ENCODE results near the gene PNPLA2. TPM values are rescaled to one million over a fixed set of nuclear protein-coding genes. Genes with fewer than 3 reads are reported as not detected.

The PNPLA2 gene
- total and polyA plus RNA-seq, 2 of the 8 experiments (the other 6 are each of a cell fraction or from before 2014, with no cell fraction given) = 30.9 to 62.1 TPM

DNA sequence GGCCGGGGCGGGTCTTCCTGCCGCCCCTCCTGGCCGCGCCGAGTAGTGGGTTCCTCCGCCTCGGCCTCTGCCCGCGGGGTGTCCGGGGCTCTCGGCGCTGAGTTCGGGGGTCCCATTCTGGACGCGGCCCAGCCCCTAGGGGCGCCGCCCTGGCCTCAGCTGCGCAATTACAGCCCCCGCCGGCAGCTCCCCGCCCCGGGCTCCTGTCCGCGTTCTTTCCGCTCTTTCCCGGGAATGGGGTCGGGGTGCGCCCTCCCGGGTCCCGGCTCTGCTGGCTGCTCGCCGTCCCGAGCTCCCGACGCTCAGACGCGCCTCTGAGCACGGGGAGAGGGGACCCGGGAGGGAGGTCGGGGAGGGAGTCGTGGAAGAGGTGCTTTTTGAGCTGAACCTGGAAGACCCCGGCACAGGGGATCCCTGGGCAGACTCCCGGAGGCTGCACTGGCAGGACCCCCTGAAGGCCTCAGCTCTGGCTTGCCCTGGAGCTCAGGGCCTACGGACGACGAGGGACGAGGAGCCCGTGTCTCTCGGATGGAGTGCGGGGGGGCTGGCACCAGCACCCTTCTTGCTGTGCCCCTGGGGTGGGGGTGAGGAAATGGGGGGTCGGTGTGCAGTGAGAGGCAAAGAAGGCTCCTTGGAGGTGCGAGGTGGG lies 24.5 kb downstream of the PNPLA2 start:
- ChIA-PET POLR2A (ENCODE audit: partially characterized antibody) (interaction anchor here (0.6 to 40.4 kb wide), 18 partner anchors 14 to 480 kb away, joined by 3 to 1917 read pairs (median 4); partner anchors contain the start of genes CD151, CEND1, CHID1 and CRACR2B), CTCF (ENCODE audit: partially characterized antibody) (interaction anchor here (0.6 to 6.7 kb wide), 13 partner anchors 11 to 1422 kb away, joined by 3 to 74 read pairs (median 4); partner anchors contain the start of genes CD151 and PNPLA2)
- H2BK20ac ChIP-seq (ENCODE audit: low read length) = no peak overlapping the region

More for the DNA sequence above, 24.5 kb downstream of the PNPLA2 start:
- FAIRE-seq (no peak), DNase-seq (ENCODE audit: low read depth in 1 of 2, low spot score in 2 of 2) (no peak)
- Histone ChIP-seq H3K14ac (ENCODE audit: insufficient read length) (no peak overlapping the region), H3K18ac (ENCODE audit: extremely low read depth, low read length) (peak overlapping the region; percentile 90), H2BK5ac (ENCODE audit: low read depth, low read length) (peak overlapping the region; percentile 92; the same call in 1 of the 2 replicates), H3K4me3 (ENCODE audit: extremely low read depth in 1 of 4, insufficient read depth in 2 of 4, low read depth in 3 of 4, low read length in 4 of 4) (peak overlapping the region; percentile 71 to 96 (median 74)), H3K23ac (ENCODE audit: insufficient read length) (no peak overlapping the region), H3K23me2 (ENCODE audit: low read depth, low read length) (peaks cover 21% of the 10 kb centered on the region; the same call in 1 of the 2 replicates), H3K4me2 (ENCODE audit: insufficient read depth in 1 of 2, low read depth in 2 of 2, low read length in 2 of 2) (peak overlapping the region; percentile 87), H2BK12ac (ENCODE audit: low read depth, low read length) (peak overlapping the region; percentile 92; the same call in 1 of the 2 replicates), H2BK120ac (replicated peaks; ENCODE audit: low read depth, low read length) (no peak overlapping the region), H3K9ac (replicated peaks in 1 of 4; ENCODE audit: extremely low read depth in 1 of 4, low read depth in 3 of 4, low read length in 3 of 4) (peak overlapping the region; percentile 42 to 83 (median 52); a peak in 6 of 7 replicates), H3K79me1 (ENCODE audit: low read depth, low read length) (peaks cover 9% of the 10 kb centered on the region; the same call in 1 of the 2 replicates), H3K27me3 (replicated peaks in 1 of 4; ENCODE audit: control insufficient read depth in 3 of 4, extremely low read depth in 1 of 4, insufficient read depth in 3 of 4, low read length in 3 of 4) (no peaks in the 10 kb centered on the region; a peak in 2 of 7 replicates), H2BK15ac (ENCODE audit: low read length) (no peak overlapping the region), H3K79me2 (ENCODE audit: control insufficient read depth in 1 of 2, insufficient read depth in 2 of 2, low read length in 2 of 2) (peaks cover 0 to 27% of the 10 kb centered on the region in 2 experiments; a peak in 2 of 4 replicates), H4K5ac (ENCODE audit: insufficient read length, low read depth, low read length) (no peak overlapping the region), H3K27ac (ENCODE audit: low read depth, low read length) (no peak overlapping the region; the same call in 1 of the 2 replicates), H2AK5ac (ENCODE audit: low read depth, low read length) (peak overlapping the region; percentile 39; the same call in 1 of the 2 replicates), H4K20me1 (replicated peaks in 1 of 2; ENCODE audit: control insufficient read depth in 1 of 2, insufficient read depth in 2 of 2, low read length in 2 of 2) (peaks cover 7 to 31% of the 10 kb centered on the region in 2 experiments), H4K8ac (ENCODE audit: extremely low read depth, insufficient read depth, low read length) (no peak overlapping the region), H3K4ac (replicated peaks; ENCODE audit: insufficient read length, low read depth, low read length) (no peak overlapping the region), H2AFZ (ENCODE audit: low read length) (no peak overlapping the region), H4K91ac (replicated peaks; ENCODE audit: insufficient read length, low read length) (no peak overlapping the region), H3K56ac (replicated peaks; ENCODE audit: insufficient read length, low read depth, low read length) (peak overlapping the region; percentile 32), H3K9me3 (ENCODE audit: insufficient read depth in 2 of 2, low read depth in 1 of 2, low read length in 1 of 2) (no peaks in the 10 kb centered on the region), H3K4me1 (replicated peaks in 1 of 4; ENCODE audit: control insufficient read depth in 3 of 4, insufficient read depth in 4 of 4, low read length in 3 of 4) (peaks cover 0 to 38% (median 24%) of the 10 kb centered on the region in 4 experiments; a peak in 6 of 7 replicates), H3K36me3 (ENCODE audit: control insufficient read depth in 2 of 4, insufficient read depth in 4 of 4, low read length in 3 of 4) (peaks cover 10 to 20% (median 18%) of the 10 kb centered on the region in 4 experiments; a peak in 7 of 8 replicates)
- TF ChIP-seq CREB1 (IDR thresholded peaks at IDR 0.05) (0 out of 2 replicates have a peak, but pooled peaks have one; percentile 18), EP300 (IDR thresholded peaks at IDR 0.05; ENCODE audit: borderline replicate concordance in 1 of 2, low read depth in 2 of 2, low read length in 2 of 2) (no peak), SUZ12 (IDR thresholded peaks at IDR 0.05; ENCODE audit: low read length) (no peak)
- TF ChIP-seq, protein P1, sequence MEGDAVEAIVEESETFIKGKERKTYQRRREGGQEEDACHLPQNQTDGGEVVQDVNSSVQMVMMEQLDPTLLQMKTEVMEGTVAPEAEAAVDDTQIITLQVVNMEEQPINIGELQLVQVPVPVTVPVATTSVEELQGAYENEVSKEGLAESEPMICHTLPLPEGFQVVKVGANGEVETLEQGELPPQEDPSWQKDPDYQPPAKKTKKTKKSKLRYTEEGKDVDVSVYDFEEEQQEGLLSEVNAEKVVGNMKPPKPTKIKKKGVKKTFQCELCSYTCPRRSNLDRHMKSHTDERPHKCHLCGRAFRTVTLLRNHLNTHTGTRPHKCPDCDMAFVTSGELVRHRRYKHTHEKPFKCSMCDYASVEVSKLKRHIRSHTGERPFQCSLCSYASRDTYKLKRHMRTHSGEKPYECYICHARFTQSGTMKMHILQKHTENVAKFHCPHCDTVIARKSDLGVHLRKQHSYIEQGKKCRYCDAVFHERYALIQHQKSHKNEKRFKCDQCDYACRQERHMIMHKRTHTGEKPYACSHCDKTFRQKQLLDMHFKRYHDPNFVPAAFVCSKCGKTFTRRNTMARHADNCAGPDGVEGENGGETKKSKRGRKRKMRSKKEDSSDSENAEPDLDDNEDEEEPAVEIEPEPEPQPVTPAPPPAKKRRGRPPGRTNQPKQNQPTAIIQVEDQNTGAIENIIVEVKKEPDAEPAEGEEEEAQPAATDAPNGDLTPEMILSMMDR (IDR thresholded peaks at IDR 0.05; ENCODE audit: control extremely low read depth in 1 of 3, insufficient read depth in 1 of 3, low read depth in 1 of 3, low read length in 3 of 3) = peak in 1 of 3 experiments; percentile 0; a peak in 1 of 4 replicates
- 3% methylated on average over 34 of the region's 53 CpGs; no CpG with 5 or more reads in 1 of the 2 experiments for WGBS, 2 experiments (ENCODE audit: extremely low coverage in 1 of 2, insufficient coverage in 1 of 2, insufficient read length in 1 of 2, insufficient replicate concordance in 2 of 2, low coverage in 1 of 2, low lambda C conversion rate in 2 of 2, missing lambda C conversion rate in 1 of 2)

Measured in H1 (cell line).